GM21529 (cell line): ENCODE results near the gene SPDYC.
"Not testable (repeated sequence)": the region's sequence is repeated elsewhere in the genome, so short reads cannot be mapped to it uniquely, and the experiment has no call there.

Source experiments
- ATAC-seq: cut with Tn5 transposase; IDR thresholded peaks from one replicate; pipeline ENCODE4 v1.9.1; 2021; ENCODE audit not compliant: unreplicated experiment

The SPDYC gene

DNA sequence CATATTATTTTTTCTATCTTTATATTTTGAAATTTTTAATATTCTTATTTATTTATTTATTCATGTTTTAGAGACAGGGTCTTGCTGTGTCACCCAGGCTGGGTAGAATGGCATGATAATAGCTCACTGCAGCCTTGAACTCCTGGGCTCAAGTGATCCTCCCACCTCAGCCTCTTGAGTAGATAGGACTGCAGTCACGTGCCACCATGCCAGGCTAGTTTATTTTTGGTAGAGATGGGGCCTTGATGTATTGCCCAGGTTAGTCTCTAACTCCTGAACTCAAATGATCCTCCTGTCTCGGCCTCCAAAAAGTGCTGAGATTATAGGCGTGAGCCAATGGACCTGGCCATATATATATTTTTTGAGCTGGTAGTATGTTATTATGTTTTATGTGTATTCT lies 2.4 kb upstream of the SPDYC start:
- no peak for ATAC-seq

DNA sequence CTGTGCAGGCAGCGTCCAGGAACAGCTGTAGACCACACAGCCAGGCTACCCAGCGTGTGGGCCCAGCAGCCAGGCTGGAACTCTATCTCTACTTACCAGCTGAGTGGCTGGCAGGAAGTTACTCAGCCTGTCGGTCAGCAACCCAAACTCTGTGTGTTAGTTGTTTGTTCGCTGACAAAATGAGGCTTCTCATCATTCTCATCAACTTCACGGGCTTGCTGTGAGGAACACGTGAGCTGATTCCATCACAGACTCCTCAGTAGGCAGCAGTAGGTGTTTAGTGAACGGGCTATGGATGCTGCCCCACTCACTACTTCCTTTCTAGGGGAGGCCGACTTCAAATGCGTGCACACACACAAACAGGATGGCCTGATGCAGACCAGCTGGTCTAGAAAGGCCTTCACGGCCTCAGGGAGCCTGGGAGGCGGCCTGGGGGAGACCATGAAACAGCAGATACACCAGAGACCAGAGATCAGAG lies 830 bp upstream of the SPDYC start:
- no peak for ATAC-seq

DNA sequence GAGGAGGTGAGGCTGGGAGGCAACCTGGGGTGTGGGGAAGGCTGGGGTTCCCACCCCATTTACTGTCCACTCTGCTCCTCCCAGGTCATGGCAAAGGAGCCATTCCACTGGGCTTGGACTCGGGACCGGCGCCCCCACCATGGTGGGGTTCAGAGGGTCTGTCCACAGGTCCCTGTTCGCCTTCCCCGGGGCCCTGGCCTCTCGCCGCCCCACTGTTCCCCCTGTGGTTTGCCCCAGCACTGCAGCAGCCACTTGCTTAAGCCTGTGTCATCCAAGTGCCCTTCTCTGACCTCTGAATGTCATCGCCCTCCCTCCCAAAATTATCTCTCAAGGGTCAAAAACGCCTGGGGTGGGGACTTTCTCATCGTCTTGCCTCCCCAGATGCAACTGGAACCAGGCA lies 2.6 kb downstream of the SPDYC start:
- ATAC-seq, result no peak

DNA sequence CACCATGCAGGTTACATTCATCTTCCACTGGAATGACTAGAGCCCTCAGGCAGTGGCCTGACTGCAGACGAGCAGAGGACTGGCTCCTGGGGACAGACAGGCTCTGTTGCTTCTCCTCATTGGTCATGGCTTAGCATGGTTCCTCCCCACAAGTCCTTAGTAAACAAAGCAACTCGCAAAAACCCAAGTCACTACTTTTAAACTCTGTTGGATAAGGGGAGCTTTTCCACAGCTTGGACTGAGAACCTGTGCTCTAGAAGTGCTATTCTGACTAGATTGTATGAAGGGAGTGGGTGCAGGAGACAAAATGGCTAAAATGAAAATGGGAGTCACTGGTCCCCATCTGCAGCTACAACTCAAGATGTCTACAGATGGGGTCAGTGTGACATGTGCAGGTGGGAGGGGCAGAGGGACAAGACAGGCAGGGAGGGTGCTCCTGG lies 4.6 kb downstream of the SPDYC start:
- ATAC-seq, result not testable (repeated sequence)

DNA sequence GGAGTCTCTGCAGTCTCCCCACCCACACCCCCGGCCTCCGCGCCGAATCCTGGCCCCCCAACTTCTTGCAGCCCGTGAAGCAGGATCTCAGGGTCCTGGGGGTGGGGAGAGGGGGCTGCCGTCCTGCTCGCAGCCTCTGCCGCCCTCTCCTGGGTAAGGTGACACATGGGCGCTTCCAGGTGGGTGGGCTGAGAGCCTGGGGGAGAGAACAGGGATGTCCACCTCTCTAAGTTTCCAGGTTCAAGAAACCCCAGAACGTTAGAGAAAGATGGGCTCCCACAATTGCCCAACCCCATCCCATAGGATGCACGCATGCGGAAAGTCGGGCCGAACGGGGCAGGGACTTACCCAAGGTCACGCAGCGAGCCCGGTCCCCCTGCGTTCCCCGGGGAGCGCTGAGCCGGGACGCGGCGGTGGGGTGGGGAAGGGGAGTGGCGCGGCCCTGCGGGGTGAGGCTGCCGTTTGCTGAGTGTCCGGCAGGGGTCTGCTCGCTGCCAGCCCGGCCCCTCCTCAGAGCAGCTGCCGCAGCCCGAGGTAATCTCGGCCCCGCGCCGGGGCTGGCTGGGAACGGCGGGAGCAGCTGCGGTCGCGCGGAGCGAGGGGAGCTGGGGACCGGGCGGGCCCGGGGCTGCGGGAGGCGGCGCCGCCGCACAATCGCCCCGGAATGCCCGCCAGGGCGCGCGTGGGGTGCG lies 11.0 kb downstream of the SPDYC start:
- ATAC-seq, result peak; percentile 61

DNA sequence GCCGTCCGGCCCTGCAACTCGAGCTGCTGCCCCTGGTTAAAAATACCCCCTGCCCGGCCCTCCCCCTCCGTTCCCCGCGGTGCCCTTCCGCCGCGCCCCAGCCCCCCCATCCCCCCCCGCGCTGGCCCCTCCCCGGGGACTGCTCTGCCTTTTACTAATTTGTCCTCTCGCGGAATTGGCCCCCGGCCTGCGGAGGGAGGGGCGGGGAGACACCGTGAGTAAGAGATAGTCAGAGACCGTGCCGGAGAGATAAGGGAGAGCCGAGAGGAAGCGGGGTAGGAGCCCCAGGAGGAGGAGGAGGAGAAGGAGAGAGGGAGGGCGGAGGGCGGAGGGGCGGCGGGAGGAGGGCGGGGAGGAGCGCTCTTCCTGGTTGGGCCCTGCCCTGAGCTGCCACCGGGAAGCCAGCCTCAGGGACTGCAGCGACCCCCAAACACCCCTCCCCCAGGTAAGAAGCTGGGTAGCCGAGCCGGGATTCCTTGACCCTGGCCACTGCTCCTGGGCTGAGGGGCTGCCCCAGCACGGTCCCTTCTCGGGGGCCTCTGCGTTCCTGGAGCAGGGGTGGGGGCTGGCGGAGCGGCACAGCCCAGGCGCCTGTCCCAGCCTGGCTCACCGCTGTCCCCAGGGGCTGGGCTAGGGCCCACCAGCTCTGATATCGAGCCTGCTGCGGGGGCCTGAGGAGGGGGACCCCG lies 11.7 kb downstream of the SPDYC start, which contains the start of gene CAPN1:
Gene CAPN1, plus strand, starts transcription at position 360 of the 689 bp plus-strand sequence. CDS start 774 bp downstream, outside the sequence.
- ATAC-seq, result peak; percentile 50

DNA sequence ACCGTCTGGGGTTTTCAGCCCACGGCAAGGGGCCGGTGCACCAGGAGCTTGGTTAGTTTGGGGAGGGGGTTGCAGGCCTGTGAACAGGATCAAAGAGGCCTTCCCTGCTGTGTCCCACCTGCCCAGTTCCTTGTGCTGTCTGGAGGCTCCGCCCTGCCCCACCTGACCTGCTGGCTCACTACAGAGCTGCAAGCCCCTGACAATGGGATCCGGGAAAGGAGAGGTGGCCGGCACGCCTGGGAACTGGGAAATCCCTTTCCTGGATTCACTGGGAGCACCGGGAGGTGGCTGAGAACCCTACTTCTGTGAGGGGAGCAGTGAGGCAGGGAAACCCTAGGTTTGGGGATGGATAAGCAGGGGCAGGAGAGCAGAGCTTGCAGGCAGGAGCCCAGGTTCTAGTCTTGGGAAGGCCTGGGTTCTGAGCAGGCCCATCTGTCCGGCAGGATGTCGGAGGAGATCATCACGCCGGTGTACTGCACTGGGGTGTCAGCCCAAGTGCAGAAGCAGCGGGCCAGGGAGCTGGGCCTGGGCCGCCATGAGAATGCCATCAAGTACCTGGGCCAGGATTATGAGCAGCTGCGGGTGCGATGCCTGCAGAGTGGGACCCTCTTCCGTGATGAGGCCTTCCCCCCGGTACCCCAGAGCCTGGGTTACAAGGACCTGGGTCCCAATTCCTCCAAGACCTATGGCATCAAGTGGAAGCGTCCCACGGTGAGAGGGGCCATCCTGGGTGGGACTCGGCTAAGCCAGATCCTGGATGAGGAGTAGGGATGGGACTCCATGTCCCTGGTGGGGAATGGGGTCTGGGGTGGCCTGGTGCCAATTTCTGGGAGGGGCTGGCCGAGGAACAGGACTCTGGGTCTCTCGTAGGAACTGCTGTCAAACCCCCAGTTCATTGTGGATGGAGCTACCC lies 12.5 kb downstream of the SPDYC start:
- ATAC-seq, result peak; percentile 24

DNA sequence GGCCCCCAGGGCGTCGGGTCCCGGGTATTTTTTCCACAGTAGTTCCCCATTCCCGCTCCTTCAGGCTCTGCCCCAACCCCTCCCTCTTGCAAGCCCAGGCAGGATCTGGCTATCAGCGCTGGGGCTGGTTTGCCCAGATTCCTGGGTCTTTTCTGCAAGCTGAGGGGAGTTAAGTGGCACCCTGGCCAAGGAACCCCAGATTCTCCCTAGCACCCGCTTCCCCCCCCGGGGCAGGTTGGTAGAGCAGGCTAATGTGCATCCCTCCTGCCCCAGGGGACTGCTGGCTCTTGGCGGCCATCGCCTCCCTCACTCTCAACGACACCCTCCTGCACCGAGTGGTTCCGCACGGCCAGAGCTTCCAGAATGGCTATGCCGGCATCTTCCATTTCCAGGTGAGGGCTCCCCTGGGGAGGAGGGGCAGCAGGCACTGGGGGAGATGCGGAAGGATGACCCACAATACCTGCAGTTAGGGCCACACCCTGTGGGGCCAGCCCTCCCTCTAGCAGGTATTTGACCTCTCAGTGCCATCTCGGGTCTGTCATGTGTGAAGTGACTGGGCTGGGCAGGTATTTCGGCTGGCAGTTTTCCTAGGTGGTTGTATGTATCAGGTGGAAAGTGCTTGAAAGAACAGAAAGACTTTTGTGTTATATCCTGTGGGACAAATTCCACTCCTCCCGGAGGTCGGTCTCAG lies 13.3 kb downstream of the SPDYC start:
- ATAC-seq, result no peak

DNA sequence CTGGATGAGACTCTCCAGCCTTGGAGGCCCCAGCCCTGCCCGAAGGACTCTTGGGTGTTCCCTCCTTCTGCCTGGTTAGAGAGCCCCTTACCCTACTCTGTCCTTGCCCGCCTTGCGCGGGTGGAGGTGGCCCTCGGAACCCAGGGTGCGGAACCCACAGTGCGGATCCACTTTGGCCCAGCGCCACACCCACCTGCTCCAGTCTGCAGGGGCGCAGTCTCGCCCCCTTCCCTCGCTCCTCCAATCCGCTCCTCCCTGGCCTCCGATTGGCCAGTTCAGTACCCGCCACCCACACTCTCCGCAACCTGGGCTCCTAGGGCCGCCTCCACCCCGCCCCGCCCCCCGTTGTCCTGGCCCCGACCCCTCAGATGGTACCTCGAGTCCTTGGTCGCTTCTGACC lies 14.1 kb downstream of the SPDYC start:
- ATAC-seq, result no peak

DNA sequence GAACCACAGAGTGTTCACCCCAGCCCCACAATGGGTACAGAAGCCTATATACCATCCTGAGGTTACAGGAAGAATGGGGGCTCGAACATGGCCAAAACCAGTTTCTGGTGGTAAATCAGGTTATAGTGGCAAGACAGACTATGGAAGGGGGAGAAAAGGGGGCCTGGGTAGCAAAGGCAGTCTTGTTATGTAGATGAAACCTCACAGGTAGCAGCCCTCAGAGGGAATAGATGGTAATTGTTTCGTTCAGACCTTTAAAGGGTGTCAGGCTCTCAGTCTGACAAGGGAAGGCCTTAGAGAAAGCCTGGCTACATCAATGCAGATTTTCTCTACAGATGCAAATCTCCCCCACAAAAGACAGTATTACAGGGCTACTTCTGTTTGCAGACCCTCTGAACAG lies 15.1 kb downstream of the SPDYC start:
- ATAC-seq, result no peak

DNA sequence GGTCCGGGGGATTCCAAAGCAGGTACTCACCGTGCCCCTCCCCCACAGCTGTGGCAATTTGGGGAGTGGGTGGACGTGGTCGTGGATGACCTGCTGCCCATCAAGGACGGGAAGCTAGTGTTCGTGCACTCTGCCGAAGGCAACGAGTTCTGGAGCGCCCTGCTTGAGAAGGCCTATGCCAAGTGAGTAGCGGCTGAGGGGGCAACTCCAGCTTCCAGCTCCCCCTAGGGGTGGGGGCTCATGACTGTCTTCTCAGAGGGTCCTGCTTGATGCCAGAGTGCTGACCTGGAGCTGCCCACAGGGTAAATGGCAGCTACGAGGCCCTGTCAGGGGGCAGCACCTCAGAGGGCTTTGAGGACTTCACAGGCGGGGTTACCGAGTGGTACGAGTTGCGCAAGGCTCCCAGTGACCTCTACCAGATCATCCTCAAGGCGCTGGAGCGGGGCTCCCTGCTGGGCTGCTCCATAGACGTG lies 15.9 kb downstream of the SPDYC start:
- no peak for ATAC-seq

DNA sequence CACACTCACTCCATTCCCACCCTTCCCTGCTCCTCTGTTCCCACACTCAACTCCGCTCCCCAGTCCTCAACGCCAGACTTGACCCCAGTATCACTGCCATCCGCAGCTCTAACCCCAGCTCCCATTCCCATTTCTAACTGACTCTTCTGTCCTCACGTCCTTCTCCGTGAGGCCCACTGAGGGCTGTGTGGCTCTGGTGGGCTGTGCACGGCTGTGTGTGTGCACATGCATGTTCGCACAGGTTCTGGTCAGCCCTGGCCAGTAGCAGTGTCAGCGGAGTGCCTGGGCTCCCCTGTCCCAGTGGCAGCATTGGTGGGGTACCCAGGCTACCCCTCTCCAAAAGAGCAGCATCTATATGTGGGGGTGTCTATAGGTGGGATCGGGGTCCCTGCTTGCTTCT lies 16.7 kb downstream of the SPDYC start:
- ATAC-seq, result no peak

DNA sequence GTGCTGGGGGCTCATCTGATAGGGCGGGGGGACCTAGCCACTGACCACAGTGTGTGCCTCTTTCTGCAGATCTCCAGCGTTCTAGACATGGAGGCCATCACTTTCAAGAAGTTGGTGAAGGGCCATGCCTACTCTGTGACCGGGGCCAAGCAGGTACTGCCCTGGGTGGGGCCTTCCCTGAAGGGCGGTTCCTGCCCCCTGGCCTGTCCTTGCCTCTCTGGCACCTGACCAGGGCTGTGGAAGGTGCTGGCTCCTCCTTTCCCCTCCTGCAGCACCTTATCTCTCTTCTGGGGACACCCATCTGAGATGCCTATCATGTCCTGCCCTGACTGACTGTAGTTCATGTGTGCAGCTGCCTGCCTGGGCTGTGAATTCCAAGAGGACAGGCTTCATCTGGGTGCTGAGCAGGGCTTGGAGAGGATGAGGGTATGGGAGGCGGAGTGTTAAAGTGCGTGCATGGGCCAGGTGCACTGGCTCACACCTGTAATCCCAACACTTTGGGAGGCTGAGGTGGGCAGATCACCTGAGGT lies 17.2 kb downstream of the SPDYC start:
- no peak for ATAC-seq

DNA sequence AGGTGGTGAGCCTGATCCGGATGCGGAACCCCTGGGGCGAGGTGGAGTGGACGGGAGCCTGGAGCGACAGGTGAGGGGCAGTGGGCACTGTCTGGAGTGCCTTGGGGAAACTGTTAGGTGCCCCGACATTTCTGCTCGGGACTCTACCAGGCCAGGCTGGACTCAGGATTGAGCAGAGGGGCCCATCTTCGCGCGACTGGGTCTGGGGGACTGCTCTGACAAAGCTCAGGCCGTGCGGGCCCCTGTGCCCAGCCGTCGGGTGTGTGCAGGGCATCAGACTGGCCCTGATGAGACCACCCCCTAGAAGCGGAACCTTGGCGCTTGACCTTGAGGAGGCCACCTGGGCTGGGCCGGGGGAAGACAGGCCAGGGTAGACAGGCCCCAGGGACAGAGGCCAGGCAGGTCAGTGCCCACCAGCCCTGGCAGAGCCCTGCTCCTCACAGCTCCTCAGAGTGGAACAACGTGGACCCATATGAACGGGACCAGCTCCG lies 18.0 kb downstream of the SPDYC start:
- ATAC-seq, result no peak

DNA sequence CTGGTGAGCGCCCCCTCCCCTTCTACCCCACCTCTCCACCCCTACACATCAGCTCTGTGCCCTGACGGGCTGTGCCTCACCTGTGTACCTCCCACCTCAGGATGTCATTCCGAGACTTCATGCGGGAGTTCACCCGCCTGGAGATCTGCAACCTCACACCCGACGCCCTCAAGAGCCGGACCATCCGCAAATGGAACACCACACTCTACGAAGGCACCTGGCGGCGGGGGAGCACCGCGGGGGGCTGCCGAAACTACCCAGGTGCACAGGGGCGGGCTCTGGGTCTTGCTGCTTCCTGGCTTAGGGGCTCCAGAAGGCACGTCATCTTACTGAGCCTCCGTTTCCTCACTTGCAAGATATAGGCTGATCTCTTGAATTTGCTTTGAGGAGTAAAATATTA lies 18.5 kb downstream of the SPDYC start:
- ATAC-seq, result no peak

DNA sequence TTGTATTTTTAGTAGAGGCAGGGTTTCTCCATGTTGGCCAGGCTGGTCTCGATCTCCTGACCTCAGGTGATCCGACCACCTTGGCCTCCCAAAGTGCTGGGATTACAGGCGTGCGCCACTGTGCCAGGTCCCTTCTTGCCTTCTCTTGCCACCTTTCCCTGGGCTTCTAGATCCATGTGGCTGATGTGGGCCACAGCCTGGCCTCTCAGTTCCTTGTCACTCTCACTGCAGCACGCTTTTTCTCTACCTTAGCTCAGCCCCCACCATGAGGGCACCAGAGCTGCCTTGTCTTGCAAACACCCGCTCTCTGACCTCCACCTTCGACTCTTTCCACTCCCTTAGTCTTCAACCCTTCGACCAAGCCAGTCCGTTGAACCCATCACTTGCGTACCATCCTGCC lies 19.2 kb downstream of the SPDYC start:
- no peak for ATAC-seq

DNA sequence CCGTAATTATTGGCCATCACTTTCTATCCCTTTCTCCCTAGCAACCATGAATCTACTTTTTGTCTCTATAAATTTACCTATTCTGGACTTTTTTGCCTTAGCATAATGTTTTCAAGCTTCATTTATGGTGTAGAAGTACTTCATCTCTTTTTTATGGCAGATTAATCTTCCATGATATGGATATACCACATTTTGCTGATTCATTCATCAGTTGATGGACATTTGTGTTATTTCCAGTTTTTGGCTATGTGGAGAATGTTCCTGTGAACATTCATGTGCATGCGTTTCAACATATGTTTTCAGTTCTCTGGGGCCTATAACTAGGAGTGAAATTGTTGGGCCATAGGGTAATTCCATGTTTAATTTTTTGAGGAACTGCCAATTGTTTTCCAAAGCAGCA lies 24.5 kb downstream of the SPDYC start:
- ATAC-seq, result no peak

DNA sequence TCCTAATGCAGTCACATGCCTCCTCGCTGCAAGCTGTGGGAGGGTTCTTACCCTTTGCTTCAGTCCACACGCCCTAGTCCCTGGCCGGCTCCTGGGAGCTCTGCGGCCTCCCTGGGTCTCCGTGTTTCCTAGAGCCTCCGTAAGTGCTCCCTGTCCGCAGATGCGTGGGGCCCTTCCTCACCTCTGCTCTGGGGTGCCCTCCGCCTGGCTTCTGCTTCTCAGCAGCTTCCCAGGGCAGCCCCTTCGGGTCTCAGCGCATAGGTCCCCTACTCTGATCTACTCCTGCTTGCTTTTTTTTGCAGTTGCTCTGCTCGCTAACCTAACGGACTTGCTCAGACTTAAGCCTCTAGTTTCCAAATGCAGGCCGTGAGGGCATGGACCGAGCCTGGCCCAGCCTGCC lies 34.1 kb downstream of the SPDYC start:
- ATAC-seq, result no peak

DNA sequence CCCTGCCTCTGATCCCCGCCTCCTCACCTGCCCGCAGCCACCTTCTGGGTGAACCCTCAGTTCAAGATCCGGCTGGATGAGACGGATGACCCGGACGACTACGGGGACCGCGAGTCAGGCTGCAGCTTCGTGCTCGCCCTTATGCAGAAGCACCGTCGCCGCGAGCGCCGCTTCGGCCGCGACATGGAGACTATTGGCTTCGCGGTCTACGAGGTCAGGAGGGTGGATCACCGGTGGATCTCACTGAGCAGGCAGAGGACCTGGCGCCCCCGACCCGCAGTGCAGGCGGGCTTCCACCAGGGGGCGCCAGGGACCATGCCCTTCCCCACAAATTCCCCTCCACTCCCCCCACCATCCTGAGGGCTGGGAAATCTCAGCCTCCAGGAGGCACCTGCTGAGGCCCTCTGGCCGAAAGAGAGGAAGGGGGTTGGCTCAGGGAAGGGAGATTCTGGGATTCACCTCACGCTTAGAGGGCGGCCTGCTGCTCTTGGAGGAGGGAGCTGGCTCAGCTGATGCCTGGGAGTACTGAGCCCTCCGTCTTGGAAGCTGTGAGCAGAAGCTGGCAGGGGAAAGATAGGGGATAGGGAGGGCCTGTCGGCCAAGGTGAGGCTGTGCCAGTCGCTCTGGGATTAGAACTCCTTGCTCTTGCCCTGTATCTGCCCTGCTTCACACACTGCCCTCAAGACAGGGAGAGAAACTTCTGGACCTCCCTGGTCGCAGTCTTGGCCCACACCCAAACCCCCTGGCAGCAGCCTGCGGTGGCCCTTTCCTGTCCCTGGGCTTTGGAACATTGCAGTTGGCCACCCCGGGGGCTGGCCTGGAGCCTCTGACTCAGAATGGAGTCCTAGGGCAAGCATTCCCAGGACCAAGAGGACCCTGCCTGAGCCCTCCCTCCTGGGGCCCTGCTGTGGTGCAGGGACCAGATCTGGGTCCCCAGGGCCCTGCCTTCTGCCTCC lies 34.9 kb downstream of the SPDYC start:
- no peak for ATAC-seq
